ENCODE results near the gene KIRREL1. TPM values are rescaled to one million over a fixed set of nuclear protein-coding genes. Genes with fewer than 3 reads are reported as not detected.
A peak's percentile ranks its signal among the peaks of the same experiment; 100 is the strongest.

Gene KIRREL1
- total and polyA plus RNA-seq, 2 of the 8 experiments (the other 6 are each of a cell fraction or from before 2014, with no cell fraction given) = 14.2 to 39.0 TPM

DNA sequence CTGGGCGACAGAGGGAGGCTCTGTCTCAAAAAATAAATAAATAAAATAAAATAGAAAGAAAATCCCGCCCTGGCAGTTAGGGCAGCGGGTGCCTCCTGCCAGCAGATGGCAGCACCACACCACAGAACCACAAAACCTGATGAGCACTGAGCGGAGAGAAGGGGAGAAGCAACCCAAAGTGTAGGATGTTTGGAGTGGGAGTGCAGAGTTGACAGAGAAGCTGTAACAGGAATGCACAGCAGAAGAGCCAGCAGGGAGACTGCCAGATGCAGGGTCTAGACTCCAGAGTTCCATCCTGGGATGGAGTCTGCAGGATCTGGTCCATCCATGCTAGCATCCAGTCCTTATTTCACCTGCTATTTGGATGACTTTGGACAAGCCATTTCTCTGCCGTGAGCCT, 29.7 kb upstream of the KIRREL1 start:
- H3K18ac ChIP-seq (ENCODE audit: extremely low read depth, low read length) = no peak overlapping the region
- FAIRE-seq = peak; percentile 7
- H3K4me1 ChIP-seq (replicated peaks in 1 of 4; ENCODE audit: control insufficient read depth in 3 of 4, insufficient read depth in 4 of 4, low read length in 3 of 4) = peaks cover 0 to 8% (median 1%) of the 10 kb centered on the region in 4 experiments; a peak in 3 of 7 replicates

More for the DNA sequence above, 29.7 kb upstream of the KIRREL1 start:
- H3K79me1 ChIP-seq (ENCODE audit: low read depth, low read length) = no peaks in the 10 kb centered on the region
- H2BK20ac ChIP-seq (ENCODE audit: low read length) = no peak overlapping the region
- H3K36me3 ChIP-seq (ENCODE audit: control insufficient read depth in 2 of 4, insufficient read depth in 4 of 4, low read length in 3 of 4) = no peaks in the 10 kb centered on the region
- H3K9me3 ChIP-seq (ENCODE audit: insufficient read depth in 2 of 2, low read depth in 1 of 2, low read length in 1 of 2) = no peaks in the 10 kb centered on the region
- no peak overlapping the region for H3K4me3 ChIP-seq (ENCODE audit: extremely low read depth in 1 of 4, insufficient read depth in 2 of 4, low read depth in 3 of 4, low read length in 4 of 4)
- ChIA-PET POLR2A (ENCODE audit: partially characterized antibody) (interaction anchor here (1.0 to 1.1 kb wide), 3 partner anchors 32 to 161 kb away, joined by 3 to 5 read pairs (median 3); no protein-coding TSS in a partner anchor), CTCF (ENCODE audit: partially characterized antibody) (interaction anchor here (0.5 to 53.4 kb wide), 40 partner anchors 8 to 1132 kb away, joined by 3 to 2918 read pairs (median 4); partner anchors contain the start of gene KIRREL1)
- H2BK5ac ChIP-seq (ENCODE audit: low read depth, low read length) = no peak overlapping the region
- no peak overlapping the region for H4K5ac ChIP-seq (ENCODE audit: insufficient read length, low read depth, low read length)
- no peak overlapping the region for H2BK12ac ChIP-seq (ENCODE audit: low read depth, low read length)
- H4K20me1 ChIP-seq (replicated peaks in 1 of 2; ENCODE audit: control insufficient read depth in 1 of 2, insufficient read depth in 2 of 2, low read length in 2 of 2) = no peaks in the 10 kb centered on the region
- no peak overlapping the region for H3K56ac ChIP-seq (replicated peaks; ENCODE audit: insufficient read length, low read depth, low read length)
- H3K4me2 ChIP-seq (ENCODE audit: insufficient read depth in 1 of 2, low read depth in 2 of 2, low read length in 2 of 2) = no peak overlapping the region
- no peak overlapping the region for H2BK120ac ChIP-seq (replicated peaks; ENCODE audit: low read depth, low read length)
- no peak overlapping the region for H3K27ac ChIP-seq (ENCODE audit: low read depth, low read length)
- H2BK15ac ChIP-seq (ENCODE audit: low read length) = no peak overlapping the region
- H4K8ac ChIP-seq (ENCODE audit: extremely low read depth, insufficient read depth, low read length) = no peak overlapping the region
- no peak overlapping the region for H2AK5ac ChIP-seq (ENCODE audit: low read depth, low read length)
- H3K14ac ChIP-seq (ENCODE audit: insufficient read length) = no peak overlapping the region
- H3K79me2 ChIP-seq (ENCODE audit: control insufficient read depth in 1 of 2, insufficient read depth in 2 of 2, low read length in 2 of 2) = no peaks in the 10 kb centered on the region
- no peak overlapping the region for H3K23ac ChIP-seq (ENCODE audit: insufficient read length)
- peak; percentile 17 to 86 for DNase-seq (ENCODE audit: low read depth in 1 of 2, low spot score in 2 of 2)
- no peak overlapping the region for H3K9ac ChIP-seq (replicated peaks in 1 of 4; ENCODE audit: extremely low read depth in 1 of 4, low read depth in 3 of 4, low read length in 3 of 4)
- TF ChIP-seq RAD21 (IDR thresholded peaks at IDR 0.05 in 1 of 2, conservative IDR thresholded peaks at IDR 0.05 in 1 of 2; ENCODE audit: low read depth in 2 of 2, low read length in 2 of 2) = peak; percentile 96 to 97
- TF ChIP-seq, protein P1, sequence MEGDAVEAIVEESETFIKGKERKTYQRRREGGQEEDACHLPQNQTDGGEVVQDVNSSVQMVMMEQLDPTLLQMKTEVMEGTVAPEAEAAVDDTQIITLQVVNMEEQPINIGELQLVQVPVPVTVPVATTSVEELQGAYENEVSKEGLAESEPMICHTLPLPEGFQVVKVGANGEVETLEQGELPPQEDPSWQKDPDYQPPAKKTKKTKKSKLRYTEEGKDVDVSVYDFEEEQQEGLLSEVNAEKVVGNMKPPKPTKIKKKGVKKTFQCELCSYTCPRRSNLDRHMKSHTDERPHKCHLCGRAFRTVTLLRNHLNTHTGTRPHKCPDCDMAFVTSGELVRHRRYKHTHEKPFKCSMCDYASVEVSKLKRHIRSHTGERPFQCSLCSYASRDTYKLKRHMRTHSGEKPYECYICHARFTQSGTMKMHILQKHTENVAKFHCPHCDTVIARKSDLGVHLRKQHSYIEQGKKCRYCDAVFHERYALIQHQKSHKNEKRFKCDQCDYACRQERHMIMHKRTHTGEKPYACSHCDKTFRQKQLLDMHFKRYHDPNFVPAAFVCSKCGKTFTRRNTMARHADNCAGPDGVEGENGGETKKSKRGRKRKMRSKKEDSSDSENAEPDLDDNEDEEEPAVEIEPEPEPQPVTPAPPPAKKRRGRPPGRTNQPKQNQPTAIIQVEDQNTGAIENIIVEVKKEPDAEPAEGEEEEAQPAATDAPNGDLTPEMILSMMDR (IDR thresholded peaks at IDR 0.05; ENCODE audit: control extremely low read depth in 1 of 3, insufficient read depth in 1 of 3, low read depth in 1 of 3, low read length in 3 of 3) = peak; percentile 75 to 95 (median 76)
- no peak for TF ChIP-seq POLR2AphosphoS5 (IDR thresholded peaks at IDR 0.05; ENCODE audit: low read depth, low read length)
- H3K23me2 ChIP-seq (ENCODE audit: low read depth, low read length) = no peaks in the 10 kb centered on the region
- no peak overlapping the region for H4K91ac ChIP-seq (replicated peaks; ENCODE audit: insufficient read length, low read length)
- peak overlapping the region; percentile 89; the same call in 1 of the 2 replicates for H2AFZ ChIP-seq (ENCODE audit: low read length)
- no peak overlapping the region for H3K4ac ChIP-seq (replicated peaks; ENCODE audit: insufficient read length, low read depth, low read length)
- 22% methylated on average over 5 of the region's 5 CpGs; no CpG with 5 or more reads in 1 of the 2 experiments for WGBS, 2 experiments (ENCODE audit: extremely low coverage in 1 of 2, insufficient coverage in 1 of 2, insufficient read length in 1 of 2, insufficient replicate concordance in 2 of 2, low coverage in 1 of 2, low lambda C conversion rate in 2 of 2, missing lambda C conversion rate in 1 of 2)
- peaks cover 0 to 2% (median 0%) of the 10 kb centered on the region in 4 experiments; a peak in 1 of 7 replicates for H3K27me3 ChIP-seq (replicated peaks in 1 of 4; ENCODE audit: control insufficient read depth in 3 of 4, extremely low read depth in 1 of 4, insufficient read depth in 3 of 4, low read length in 3 of 4)
